T-cell (primary cell): ENCODE data around the gene BCLAF1. TPM values are rescaled to one million over a fixed set of nuclear protein-coding genes. Genes with fewer than 3 reads are reported as not detected.

Experiments used
- ATAC-seq, 4 experiments: fragments of 200-7000 bp in 3 of 4; fragments of 150-1000 bp in 1 of 4; cut with Tn5 transposase; replicated peaks in 1 of 4; 1 replicate in 3 of 4; 2 replicates in 1 of 4; pipeline ENCODE4 v1.10.0; 2021; ENCODE audit warnings: moderate library complexity in 3 of 4, mild to moderate bottlenecking in 2 of 4, moderate number of reproducible peaks in 1 of 4
- CTCF ChIA-PET, 2 donors: fragments of 300-600 bp; sonication (Branson Sonifier 250); formaldehyde crosslinking; loops; one replicate each; lab custom pipeline; 2022; ENCODE audit warnings: antibody characterized with exemption in 2 of 2; lab: Charles Lee
- POLR2A ChIA-PET, 2 donors: fragments of 300-600 bp; sonication (Branson Sonifier 250); formaldehyde crosslinking; loops; one replicate each; lab custom pipeline; 2022; ENCODE audit warnings: antibody characterized with exemption in 2 of 2; lab: Charles Lee
- DNase-seq, 35 experiments: peaks; one replicate each; pipeline versions ENCODE4 v3.0.0 to v3.0.0-alpha.2; 2013 to 2023
- H3K27ac ChIP-seq: one replicate; pipeline ENCODE4 v1.5.1; 2013; ENCODE audit warnings: low read length
- H3K27me3 ChIP-seq, 2 experiments: replicated peaks in 1 of 2; 1 replicate in 1 of 2; 2 replicates in 1 of 2; pipeline versions ENCODE4 v1.6.1 to v1.7.0; 2013; ENCODE audit warnings: low read length in 1 of 2, mixed read lengths in 1 of 2; ENCODE audit not compliant: control insufficient read depth in 2 of 2, insufficient read depth in 2 of 2; ENCODE audit errors: extremely low read depth in 1 of 2
- H3K36me3 ChIP-seq, 2 donors: 1 replicate in 1 of 2; 2 replicates in 1 of 2; pipeline versions ENCODE4 v1.6.1 to v1.7.0; 2013; ENCODE audit warnings: low read length in 1 of 2; ENCODE audit not compliant: control insufficient read depth in 2 of 2, insufficient read depth in 1 of 2; ENCODE audit errors: extremely low read depth in 1 of 2
- H3K4me1 ChIP-seq, 2 experiments: 1 replicate in 1 of 2; 2 replicates in 1 of 2; pipeline versions ENCODE4 v1.6.1 to v1.7.0; 2013; ENCODE audit warnings: low read length in 2 of 2, mixed read lengths in 1 of 2; ENCODE audit not compliant: insufficient read depth in 2 of 2, control insufficient read depth in 1 of 2; ENCODE audit errors: extremely low read depth in 1 of 2
- H3K4me3 ChIP-seq, 2 donors: 1 replicate in 1 of 2; 2 replicates in 1 of 2; pipeline versions ENCODE4 v1.5.1 to v1.7.0; 2013; ENCODE audit warnings: mild to moderate bottlenecking in 2 of 2, low read length in 1 of 2, moderate library complexity in 1 of 2; ENCODE audit not compliant: control insufficient read depth in 1 of 2; ENCODE audit errors: extremely low read depth in 1 of 2
- H3K9me3 ChIP-seq: 2 replicates; pipeline ENCODE4 v1.7.0; 2013
- H3K27ac Mint-ChIP-seq, 2 donors: one replicate each; pipeline ENCODE4 v1.8.0; 2020 to 2021; ENCODE audit warnings: mild to moderate bottlenecking in 2 of 2, mixed read lengths in 2 of 2
- H3K27me3 Mint-ChIP-seq, 2 donors: one replicate each; pipeline ENCODE4 v1.8.0; 2021 to 2022; ENCODE audit warnings: mixed read lengths in 2 of 2
- H3K36me3 Mint-ChIP-seq: one replicate; pipeline ENCODE4 v1.8.0; 2021; ENCODE audit warnings: mixed read lengths
- H3K4me1 Mint-ChIP-seq, 3 donors: one replicate each; pipeline ENCODE4 v1.8.0; 2020 to 2022; ENCODE audit warnings: mixed read lengths in 3 of 3, mild to moderate bottlenecking in 1 of 3
- H3K4me3 Mint-ChIP-seq, 3 donors: one replicate each; pipeline ENCODE4 v1.8.0; 2020 to 2022; ENCODE audit warnings: mild to moderate bottlenecking in 3 of 3, mixed read lengths in 3 of 3, moderate library complexity in 3 of 3
- H3K9me3 Mint-ChIP-seq, 3 donors: one replicate each; pipeline ENCODE4 v1.8.0; 2020 to 2022; ENCODE audit warnings: mixed read lengths in 3 of 3
- WGBS: methylation state at CpG from one replicate; pipeline ENCODE4 v1.1.5; 2013; ENCODE audit warnings: missing lambda C conversion rate; ENCODE audit not compliant: insufficient coverage; 5-methylcytosine and 5-hydroxymethylcytosine counted together
- total RNA-seq, 35 experiments: library from RNA in 6 of 35; stranded (reverse) in 6 of 35; fragments of 120-200 nt in 1 of 35; gene quantifications; one replicate each; pipeline versions ENCODE4 v1.2.1 to v1.2.4 and lab custom pipeline; 2013 to 2026

The BCLAF1 gene
- total RNA-seq, 5 donors from 2014 or later (not counting 1 experiment from before 2014, with no cell fraction given): 155 to 435 (median 171) TPM

DNA sequence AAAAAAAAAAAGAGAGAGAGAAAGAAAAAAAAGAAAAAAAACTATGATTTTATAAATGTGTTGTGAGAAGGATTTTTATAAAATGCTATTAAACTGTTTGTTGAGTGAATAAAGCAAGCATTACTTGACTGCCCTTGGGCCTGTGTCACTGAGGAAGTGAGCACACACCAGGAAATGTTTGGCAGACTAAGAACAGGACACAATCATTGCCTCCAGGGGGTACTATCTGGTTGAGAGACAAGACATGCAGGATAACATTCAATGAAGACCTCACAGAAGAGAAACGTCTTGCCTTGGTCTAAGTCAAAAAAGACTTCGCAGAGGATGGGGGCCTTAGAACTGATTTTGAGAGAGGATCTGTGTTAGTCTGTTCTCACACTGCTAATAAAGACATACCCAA, 80.2 kb downstream of the BCLAF1 start:
- ChIA-PET POLR2A (no interaction called here), CTCF (no interaction called here)
- peaks cover 0 to 1% of the 10 kb centered on the region in 2 donors for H3K27me3 Mint-ChIP-seq
- no peaks in the 10 kb centered on the region for H3K9me3 Mint-ChIP-seq
- DNase-seq: no peak
- H3K4me3 Mint-ChIP-seq: no peak overlapping the region
- H3K4me1 Mint-ChIP-seq: no peaks in the 10 kb centered on the region
- WGBS: no CpG with 5 or more reads among the region's 2 CpGs
- no peaks in the 10 kb centered on the region for H3K36me3 Mint-ChIP-seq
- no peak overlapping the region for H3K27ac Mint-ChIP-seq
- Histone ChIP-seq H3K9me3 (no peaks in the 10 kb centered on the region), H3K4me1 (no peaks in the 10 kb centered on the region), H3K4me3 (no peak overlapping the region), H3K36me3 (no peaks in the 10 kb centered on the region), H3K27me3 (peaks cover 0 to 2% of the 10 kb centered on the region in 2 experiments), H3K27ac (no peak overlapping the region)
- no peak for ATAC-seq

DNA sequence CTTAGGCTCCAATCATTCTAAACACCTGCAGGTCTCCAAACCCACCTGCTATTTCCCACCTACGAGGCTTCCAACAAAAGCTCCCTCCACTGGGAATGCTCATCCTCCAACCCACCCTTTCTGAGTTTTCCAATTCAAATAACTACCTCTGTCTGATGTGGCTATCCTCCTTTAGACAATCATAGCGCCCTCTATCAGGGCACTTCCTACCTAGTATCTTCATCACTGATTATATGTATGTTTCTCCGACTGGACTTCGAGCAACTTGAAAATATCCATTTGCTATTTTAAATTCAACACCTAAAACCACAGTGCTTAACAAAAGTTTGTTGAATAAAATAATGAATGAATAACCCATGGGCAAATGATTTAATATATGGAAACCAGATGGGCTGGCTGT, 80.9 kb downstream of the BCLAF1 start:
- POLR2A ChIA-PET: no interaction called here
- Histone ChIP-seq H3K4me1 (no peaks in the 10 kb centered on the region), H3K4me3 (no peak overlapping the region), H3K27me3 (peaks cover 0 to 2% of the 10 kb centered on the region in 2 experiments), H3K27ac (no peak overlapping the region), H3K9me3 (no peaks in the 10 kb centered on the region), H3K36me3 (no peaks in the 10 kb centered on the region)
- ATAC-seq: no peak
- 94% methylated on average over 2 of the region's 4 CpGs for WGBS
- Mint-ChIP-seq H3K27me3 (peaks cover 0 to 1% of the 10 kb centered on the region in 2 donors), H3K4me1 (no peaks in the 10 kb centered on the region), H3K27ac (no peak overlapping the region), H3K36me3 (no peaks in the 10 kb centered on the region), H3K4me3 (no peak overlapping the region), H3K9me3 (no peaks in the 10 kb centered on the region)
- CTCF ChIA-PET: no interaction called here
- DNase-seq: no peak

Other genes with a start within 250 kb of the BCLAF1 start
- gene MTFR2, start 39.5 kb downstream of the BCLAF1 start, total RNA-seq: 1 to 10 TPM; 1.2 to 1.8 (median 1.3) TPM